ENCODE measurements around the gene SSTR3.

SSTR3 gene

GRCh38 chr22:37163575-37164504 is 48.4 kb downstream of the SSTR3 start:
- no peak for DNase-seq

DNA sequence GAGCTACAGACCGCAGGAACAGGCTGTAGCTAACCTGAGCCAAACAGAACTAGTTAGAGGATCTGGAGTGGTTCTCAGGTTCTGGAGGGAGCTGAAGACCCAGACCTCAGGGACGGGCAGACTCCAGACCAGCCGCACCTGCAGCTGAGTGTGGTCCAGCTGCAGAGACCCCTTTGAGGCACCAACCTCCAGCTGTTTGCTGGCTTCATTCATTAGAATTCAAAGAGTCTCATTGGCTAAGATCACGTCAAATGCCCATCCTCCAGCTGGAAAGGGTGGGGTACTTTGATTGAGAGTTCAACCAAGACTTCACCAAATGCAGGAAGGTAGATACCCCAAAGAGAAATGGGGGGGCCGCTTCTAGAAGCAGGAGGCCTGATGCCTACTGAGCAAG is 49.2 kb downstream of the SSTR3 start:
- DNase-seq: no peak

DNA sequence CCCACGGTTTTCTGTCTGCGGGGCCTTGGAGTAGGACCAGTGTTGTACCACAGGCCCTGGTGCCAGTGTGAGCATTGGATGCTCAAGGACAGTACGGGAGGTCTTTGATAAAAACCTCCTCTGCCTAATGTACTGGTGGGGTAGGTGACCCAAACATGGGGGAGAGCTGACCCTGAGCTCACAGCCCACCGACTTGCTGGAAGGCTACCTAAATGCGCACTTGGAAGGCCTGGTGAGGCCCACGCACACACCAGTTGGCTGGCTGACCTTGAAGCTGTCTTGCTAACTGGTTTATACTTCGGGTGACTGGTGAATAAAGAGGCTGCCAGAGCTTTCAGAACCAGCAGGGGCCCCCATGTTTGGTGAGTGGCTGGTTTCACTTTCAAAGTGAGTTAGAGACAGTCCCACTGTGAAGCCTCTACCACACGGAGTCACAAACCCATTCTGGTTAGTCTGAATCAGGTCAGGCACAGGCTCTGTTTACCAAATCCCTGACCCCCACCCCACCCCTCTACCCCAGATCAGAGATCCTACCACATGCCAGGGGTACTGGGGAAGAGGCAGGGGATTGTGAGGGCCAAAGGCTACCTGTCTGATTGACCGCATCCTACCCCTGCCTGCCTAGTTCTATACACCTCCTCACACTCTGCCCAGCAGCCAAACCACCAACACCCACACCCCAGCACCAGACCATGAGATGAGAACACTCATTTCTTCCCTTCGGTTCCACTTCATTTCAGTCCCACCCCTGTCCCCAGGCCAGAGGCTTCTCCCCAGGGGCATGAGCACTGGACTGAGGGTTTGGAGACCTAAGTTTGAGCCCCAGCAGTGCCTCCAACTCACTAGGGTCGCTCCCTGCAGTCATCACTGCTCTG is 49.8 kb downstream of the SSTR3 start:
- DNase-seq: no peak

DNA sequence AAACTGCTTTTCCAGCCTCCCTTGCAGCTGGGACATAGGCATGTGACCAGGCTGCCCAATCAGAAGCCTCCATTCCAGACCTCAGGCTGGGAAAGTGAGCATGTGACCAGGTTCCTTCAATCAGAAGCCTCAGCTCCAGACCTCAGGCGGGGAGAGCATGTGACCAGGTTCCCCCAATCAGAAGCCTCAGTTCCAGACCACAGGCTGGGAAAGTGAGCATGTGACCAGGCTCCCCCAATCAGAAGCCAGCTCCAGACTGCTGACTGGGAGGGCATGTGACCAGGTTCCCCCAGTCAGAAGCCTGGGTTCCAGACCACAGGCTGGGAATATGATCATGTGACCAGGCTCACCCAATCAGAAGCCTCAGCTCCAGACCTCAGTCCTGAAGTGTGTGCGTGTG is 50.8 kb downstream of the SSTR3 start:
- DNase-seq: no peak

DNA sequence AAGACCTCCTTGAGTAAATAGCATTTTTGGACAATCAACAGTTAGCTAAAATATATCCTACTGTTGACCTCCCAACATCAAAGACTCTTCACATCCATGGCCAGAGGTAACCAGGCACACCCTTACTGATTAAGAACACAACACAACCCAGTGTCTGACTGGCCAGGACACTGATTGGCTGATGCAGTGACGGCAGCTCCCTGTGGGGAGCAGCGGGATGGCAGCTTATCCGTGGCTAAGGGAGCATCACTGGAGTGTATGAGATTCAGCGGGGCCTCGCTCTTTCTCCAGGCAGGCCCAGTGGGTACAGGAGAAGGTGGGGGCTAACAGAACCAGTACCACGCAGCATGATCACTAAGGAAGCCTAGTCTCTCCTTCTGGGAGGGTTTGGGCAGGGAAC is 52.2 kb downstream of the SSTR3 start:
- no peak for DNase-seq

GRCh38 chr22:37158963-37159290 is 53.4 kb downstream of the SSTR3 start:
- DNase-seq: no peak

DNA sequence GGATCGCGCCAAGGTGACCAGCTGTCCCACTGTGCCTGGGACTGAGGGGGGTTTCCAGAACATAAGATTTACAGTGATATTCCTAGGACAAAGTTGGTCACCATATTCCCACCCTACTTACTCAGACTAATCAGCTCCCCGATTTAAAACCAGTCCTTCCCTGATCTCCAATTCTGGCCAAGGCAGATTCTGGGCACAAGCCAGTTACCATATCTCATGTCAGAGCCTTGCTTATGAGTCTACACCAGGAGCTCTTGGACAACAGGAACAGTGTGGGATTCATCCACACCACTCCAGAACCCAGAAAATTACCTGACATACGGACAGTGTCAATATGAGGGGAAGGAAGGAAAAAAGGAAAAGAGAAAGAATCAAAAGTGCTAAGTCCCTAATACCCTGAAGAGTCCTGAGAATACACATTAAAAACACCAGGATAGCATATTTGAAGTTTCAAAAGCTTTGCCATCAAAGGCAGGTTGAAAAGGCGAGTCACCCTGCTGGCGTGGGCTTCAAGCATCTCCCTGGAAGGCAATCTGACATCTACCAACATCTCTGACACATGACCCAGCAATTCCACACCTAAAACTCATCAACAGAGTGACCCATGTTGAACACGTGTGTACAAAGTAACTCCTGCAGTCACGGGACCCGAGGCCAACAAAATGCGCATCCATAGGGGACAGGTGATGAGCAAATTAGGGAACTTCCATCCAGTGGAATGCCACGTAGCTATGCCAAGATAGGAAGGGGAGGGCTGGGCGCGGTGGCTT is 54.6 kb downstream of the SSTR3 start:
- DNase-seq: no peak

GRCh38 chr22:37156686-37157435 is 55.4 kb downstream of the SSTR3 start:
- DNase-seq: no peak

DNA sequence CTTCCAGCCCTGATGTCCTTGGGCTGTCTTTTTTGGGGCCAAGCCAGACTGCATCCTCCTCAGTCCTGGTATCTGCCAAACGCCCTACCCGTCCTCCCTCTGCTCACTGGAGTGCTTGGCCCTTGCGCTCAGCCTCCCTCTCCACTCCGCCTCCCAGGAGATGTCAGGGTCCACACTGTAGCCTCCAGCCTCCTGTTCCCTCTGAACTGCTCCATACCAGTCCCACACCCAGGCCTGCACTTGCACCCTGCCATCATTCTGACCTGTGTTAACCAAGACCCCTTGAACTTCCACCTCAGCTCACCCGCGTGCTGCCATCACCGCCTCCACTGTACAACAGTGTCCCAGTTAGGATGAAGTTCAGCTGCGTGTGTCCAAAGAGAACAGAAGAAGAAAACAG is 56.3 kb downstream of the SSTR3 start:
- DNase-seq: no peak

DNA sequence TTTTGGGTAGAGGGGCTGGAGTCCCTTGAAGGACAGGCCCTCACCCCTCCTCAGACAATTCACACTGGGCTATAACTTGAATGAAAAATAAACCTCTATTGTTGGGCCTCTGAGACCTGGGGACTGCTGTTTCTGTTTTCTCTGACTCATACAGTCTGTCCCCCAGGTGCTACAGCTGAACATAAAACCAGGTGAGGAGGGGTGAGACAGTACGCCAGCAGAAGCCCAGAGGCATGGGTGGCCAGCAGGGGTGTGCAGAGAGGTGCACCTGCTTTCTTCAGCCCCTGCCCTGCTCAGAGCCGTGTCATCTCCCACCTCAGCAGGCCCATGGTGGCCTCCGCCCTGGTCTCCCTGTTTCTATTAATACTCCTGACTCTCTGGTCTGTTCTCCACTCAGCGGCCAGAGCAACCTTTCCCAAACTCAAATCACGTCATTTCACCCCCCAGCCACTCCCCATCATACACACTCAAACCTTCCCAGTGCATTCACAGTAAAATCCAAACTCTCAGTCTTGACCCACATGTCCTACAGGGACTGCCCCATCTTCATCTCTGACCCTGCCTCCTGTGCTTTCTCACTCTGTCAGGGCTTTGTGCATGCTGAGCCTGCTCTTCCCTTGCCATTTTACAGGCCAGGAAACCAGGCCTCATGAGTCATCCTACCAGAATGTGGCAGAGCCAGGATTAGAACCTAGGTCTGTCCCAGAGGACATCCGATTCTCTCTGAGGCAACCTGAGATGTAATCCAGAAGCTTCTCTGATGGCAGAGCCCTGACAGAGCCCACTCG is 57.2 kb downstream of the SSTR3 start:
- DNase-seq: no peak

Measured in cerebellar nuclear complex (tissue), 1 donor.